Measurements from ENCODE around the gene ACO2.
"Not testable (repeated sequence)": the region's sequence is repeated elsewhere in the genome, so short reads cannot be mapped to it uniquely, and the experiment has no call there.

Gene ACO2

GRCh38 chr22:41540365-41540764, 71.4 kb downstream of the ACO2 start:
- DNase-seq (ENCODE audit: low read depth in 2 of 2), result no peak

- no peak for DNase-seq (ENCODE audit: low read depth in 2 of 2)
Observed at GRCh38 chr22:41541484-41541883, 72.6 kb downstream of the ACO2 start.

GRCh38 chr22:41542224-41542623, 73.3 kb downstream of the ACO2 start:
- no peak for DNase-seq (ENCODE audit: low read depth in 2 of 2)

GRCh38 chr22:41543854-41544670, 75.1 kb downstream of the ACO2 start, which contains the start of gene POLR3H:
TSS of gene POLR3H (minus strand) at chr22:41544470. CDS start at chr22:41544101, 369 bp downstream.
- DNase-seq (ENCODE audit: low read depth in 2 of 2), result peak; percentile 91 to 98

- DNase-seq (ENCODE audit: low read depth in 2 of 2), result no peak
Observed at GRCh38 chr22:41544671-41545476, 76.0 kb downstream of the ACO2 start.

GRCh38 chr22:41548830-41549211, 79.9 kb downstream of the ACO2 start:
- no peak for DNase-seq (ENCODE audit: low read depth in 2 of 2)

- no peak for DNase-seq (ENCODE audit: low read depth in 2 of 2)
Observed at GRCh38 chr22:41550952-41551491, 82.1 kb downstream of the ACO2 start.

GRCh38 chr22:41551877-41552582, 83.1 kb downstream of the ACO2 start:
- DNase-seq (ENCODE audit: low read depth in 2 of 2), result no peak

- DNase-seq (ENCODE audit: low read depth in 2 of 2), result no peak
Observed at GRCh38 chr22:41555325-41555982, 86.5 kb downstream of the ACO2 start.

- DNase-seq (ENCODE audit: low read depth in 2 of 2), result no peak
Observed at GRCh38 chr22:41556561-41556960, 87.6 kb downstream of the ACO2 start.

GRCh38 chr22:41557401-41558240, 88.7 kb downstream of the ACO2 start:
- DNase-seq (ENCODE audit: low read depth in 2 of 2), result no peak

- not testable (repeated sequence) for DNase-seq (ENCODE audit: low read depth in 2 of 2)
Observed at GRCh38 chr22:41558241-41558630, 89.3 kb downstream of the ACO2 start.

- no peak for DNase-seq (ENCODE audit: low read depth in 2 of 2)
Observed at GRCh38 chr22:41560095-41560471, 91.2 kb downstream of the ACO2 start.

- no peak for DNase-seq (ENCODE audit: low read depth in 2 of 2)
Observed at GRCh38 chr22:41561335-41561734, 92.4 kb downstream of the ACO2 start.

GRCh38 chr22:41561788-41562187, 92.9 kb downstream of the ACO2 start:
- no peak for DNase-seq (ENCODE audit: low read depth in 2 of 2)

GRCh38 chr22:41562461-41562860, 93.5 kb downstream of the ACO2 start:
- DNase-seq (ENCODE audit: low read depth in 2 of 2), result no peak

- no peak for DNase-seq (ENCODE audit: low read depth in 2 of 2)
Observed at GRCh38 chr22:41563051-41563711, 94.3 kb downstream of the ACO2 start.

GRCh38 chr22:41564563-41564962, 95.6 kb downstream of the ACO2 start:
- no peak for DNase-seq (ENCODE audit: low read depth in 2 of 2)

- DNase-seq (ENCODE audit: low read depth in 2 of 2), result no peak
Observed at GRCh38 chr22:41565403-41566054, 96.6 kb downstream of the ACO2 start.

GRCh38 chr22:41567512-41567768, 98.5 kb downstream of the ACO2 start:
- no peak for DNase-seq (ENCODE audit: low read depth in 2 of 2)
